Right lung (tissue), 10 donors: ENCODE data around the gene OR8G5. TPM values are rescaled to one million over a fixed set of nuclear protein-coding genes. Genes with fewer than 3 reads are reported as not detected.
"Not testable (repeated sequence)": the region's sequence is repeated elsewhere in the genome, so short reads cannot be mapped to it uniquely, and the experiment has no call there.

Experiments
- DNase-seq, 2 donors: peaks; one replicate each; pipeline ENCODE4 v3.0.0-alpha.2; 2013
- long read RNA-seq, 8 donors: transcript quantifications; one replicate each; lab custom pipeline, GENCODE V29; 2026
- polyA plus RNA-seq, 5 donors: library from polyadenylated mRNA; unstranded; fragments of 120-200 nt; gene quantifications; one replicate each; pipeline versions ENCODE4 v1.2.1 to v1.2.3, GENCODE V29; 2013; ENCODE audit warnings: inconsistent platforms in 1 of 5, low replicate concordance in 1 of 5; ENCODE audit not compliant: insufficient read length in 5 of 5, insufficient read depth in 1 of 5

OR8G5 gene
- polyA plus RNA-seq = not detected
- long read RNA-seq, donor 1 = 0 reads
- long read RNA-seq, donor 2 = 0 reads
- long read RNA-seq, donor 3 = 0 reads
- long read RNA-seq, donor 4 = 0 reads
- long read RNA-seq, donor 5 = 0 reads
- long read RNA-seq, donor 6 = 0 reads
- long read RNA-seq, donor 7 = 0 reads
- long read RNA-seq, donor 8 = 0 reads

- no peak for DNase-seq
These were observed at the start of gene OR8G5 for GRCh38 chr11:124256076-124256475. Gene OR8G5, plus strand, starts transcription at chr11:124256376. Its CDS starts 8,556 bp downstream, at chr11:124264932.

- DNase-seq = no peak
These were observed 48.9 kb upstream of the OR8G5 start for GRCh38 chr11:124207102-124207792.

GRCh38 chr11:124209824-124210357 lies 46.3 kb upstream of the OR8G5 start:
- no peak for DNase-seq

GRCh38 chr11:124210421-124210820 lies 45.8 kb upstream of the OR8G5 start:
- DNase-seq = no peak

- no peak for DNase-seq
These were observed 44.9 kb upstream of the OR8G5 start for GRCh38 chr11:124211321-124211720.

GRCh38 chr11:124214027-124214426 lies 42.1 kb upstream of the OR8G5 start:
- DNase-seq = no peak

GRCh38 chr11:124219126-124219525 lies 37.0 kb upstream of the OR8G5 start:
- DNase-seq = no peak

- no peak for DNase-seq
These were observed 33.8 kb upstream of the OR8G5 start for GRCh38 chr11:124222407-124222806.

- not testable (repeated sequence) for DNase-seq
These were observed 31.4 kb upstream of the OR8G5 start for GRCh38 chr11:124224618-124225423.

GRCh38 chr11:124225471-124225870 lies 30.7 kb upstream of the OR8G5 start:
- DNase-seq = no peak

GRCh38 chr11:124233376-124233775 lies 22.8 kb upstream of the OR8G5 start:
- no peak for DNase-seq

- DNase-seq = no peak
These were observed 17.7 kb upstream of the OR8G5 start for GRCh38 chr11:124238512-124238911.

- DNase-seq = no peak
These were observed 15.4 kb upstream of the OR8G5 start, which contains the start of gene OR8G1 for GRCh38 chr11:124240621-124241397. Gene OR8G1, plus strand, starts transcription at chr11:124241095. Its CDS starts 8,581 bp downstream, at chr11:124249676.

- DNase-seq = not testable (repeated sequence)
These were observed 6.3 kb upstream of the OR8G5 start for GRCh38 chr11:124249869-124250268.

- DNase-seq = not testable (repeated sequence)
These were observed 8.9 kb downstream of the OR8G5 start for GRCh38 chr11:124265041-124265440.

GRCh38 chr11:124270886-124271285 lies 14.7 kb downstream of the OR8G5 start:
- not testable (repeated sequence) for DNase-seq

- DNase-seq = no peak
These were observed 17.8 kb downstream of the OR8G5 start for GRCh38 chr11:124274000-124274399.

- DNase-seq = no peak
These were observed 19.9 kb downstream of the OR8G5 start for GRCh38 chr11:124276081-124276480.

GRCh38 chr11:124277207-124277606 lies 21.0 kb downstream of the OR8G5 start:
- DNase-seq = no peak

GRCh38 chr11:124277804-124278203 lies 21.6 kb downstream of the OR8G5 start:
- DNase-seq = no peak

GRCh38 chr11:124278261-124278660 lies 22.1 kb downstream of the OR8G5 start:
- no peak for DNase-seq
